Peyer's patch (tissue), 4 donors: ENCODE results near the gene CMTM4. TPM values are rescaled to one million over a fixed set of nuclear protein-coding genes. Genes with fewer than 3 reads are reported as not detected.
A peak's percentile ranks its signal among the peaks of the same experiment; 100 is the strongest.
"Not testable (repeated sequence)": the region's sequence is repeated elsewhere in the genome, so short reads cannot be mapped to it uniquely, and the experiment has no call there.

Source experiments
- DNase-seq, 3 donors: peaks; one replicate each; pipeline ENCODE4 v3.0.0-alpha.2; 2017 to 2019
- H3K27ac ChIP-seq, 4 donors: fragments of 200-600 bp; sonication (generic); one replicate each; pipeline ENCODE4 v1.5.1; 2016 to 2019
- H3K27me3 ChIP-seq, 2 donors: fragments of 200-600 bp; sonication (generic); one replicate each; pipeline ENCODE4 v1.5.1; 2019
- H3K36me3 ChIP-seq, 3 donors: fragments of 200-600 bp; sonication (generic); one replicate each; pipeline ENCODE4 v1.5.1; 2016 to 2019
- H3K4me1 ChIP-seq, 4 donors: fragments of 200-600 bp; sonication (generic); one replicate each; pipeline ENCODE4 v1.5.1; 2016 to 2019
- H3K4me3 ChIP-seq, 4 donors: fragments of 200-600 bp; sonication (generic); 1 replicate in 3 of 4; 2 replicates in 1 of 4; pipeline ENCODE4 v1.5.1; 2016 to 2019; ENCODE audit warnings: mild to moderate bottlenecking in 1 of 4
- H3K9me3 ChIP-seq, 4 donors: fragments of 200-600 bp; sonication (generic); one replicate each; pipeline ENCODE4 v1.5.1; 2016 to 2019; ENCODE audit warnings: mild to moderate bottlenecking in 1 of 4
- POLR2A ChIP-seq, 2 donors: fragments of 450-650 bp; IDR thresholded peaks; one replicate each; pipeline ENCODE4 v1.5.1; 2017; ENCODE audit warnings: antibody characterized with exemption in 2 of 2, mild to moderate bottlenecking in 2 of 2, moderate library complexity in 2 of 2
- total RNA-seq, 4 donors: library from RNA; depleted of rRNA; stranded (reverse); fragments of >200 nt; gene quantifications; one replicate each; pipeline ENCODE4 v1.1.0, GENCODE V29; 2016
- TF ChIP-seq, protein P1 (sequence below), 6 experiments: fragments of 450-650 bp in 4 of 6; fragments of 200-600 bp in 2 of 6; sonication (generic) in 1 of 6; IDR thresholded peaks; one replicate each; pipeline ENCODE4 v1.5.1; 2017 to 2019; ENCODE audit warnings: antibody characterized with exemption in 6 of 6, mild to moderate bottlenecking in 3 of 6, moderate library complexity in 1 of 6

The CMTM4 gene
- total RNA-seq, 4 donors from 2014 or later, result 33.8 to 116 (median 101) TPM

DNA sequence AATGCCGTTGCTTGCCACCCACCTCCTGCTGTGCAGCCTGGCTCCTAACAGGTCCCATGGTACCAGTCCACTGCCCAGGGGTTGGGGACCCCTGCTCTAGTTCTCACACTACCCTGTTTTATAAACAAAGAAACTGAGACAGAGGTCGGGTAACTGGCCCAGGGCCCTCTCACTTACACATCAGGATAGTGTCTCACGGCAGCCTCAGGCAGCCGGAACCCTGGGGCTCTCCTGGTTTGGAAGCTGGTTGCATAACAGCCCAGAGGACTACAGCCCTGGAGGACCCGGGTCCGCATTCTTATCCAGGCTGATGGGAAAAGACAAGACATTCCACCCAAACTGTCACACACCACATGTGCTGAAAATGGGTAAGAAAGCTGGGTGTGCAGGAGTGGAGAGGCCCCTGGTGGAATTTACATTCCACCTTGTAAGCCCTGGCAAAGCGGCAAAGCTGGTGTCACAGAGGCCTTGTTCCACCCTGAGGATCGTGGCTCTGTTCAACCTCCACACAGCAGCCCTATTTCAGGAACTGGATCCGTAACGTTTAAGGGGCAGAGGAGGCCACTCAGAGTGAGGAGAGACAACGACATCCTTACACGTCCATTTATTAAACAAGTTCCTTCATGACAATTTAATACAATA is 82.3 kb downstream of the CMTM4 start:
- TF ChIP-seq, protein P1, sequence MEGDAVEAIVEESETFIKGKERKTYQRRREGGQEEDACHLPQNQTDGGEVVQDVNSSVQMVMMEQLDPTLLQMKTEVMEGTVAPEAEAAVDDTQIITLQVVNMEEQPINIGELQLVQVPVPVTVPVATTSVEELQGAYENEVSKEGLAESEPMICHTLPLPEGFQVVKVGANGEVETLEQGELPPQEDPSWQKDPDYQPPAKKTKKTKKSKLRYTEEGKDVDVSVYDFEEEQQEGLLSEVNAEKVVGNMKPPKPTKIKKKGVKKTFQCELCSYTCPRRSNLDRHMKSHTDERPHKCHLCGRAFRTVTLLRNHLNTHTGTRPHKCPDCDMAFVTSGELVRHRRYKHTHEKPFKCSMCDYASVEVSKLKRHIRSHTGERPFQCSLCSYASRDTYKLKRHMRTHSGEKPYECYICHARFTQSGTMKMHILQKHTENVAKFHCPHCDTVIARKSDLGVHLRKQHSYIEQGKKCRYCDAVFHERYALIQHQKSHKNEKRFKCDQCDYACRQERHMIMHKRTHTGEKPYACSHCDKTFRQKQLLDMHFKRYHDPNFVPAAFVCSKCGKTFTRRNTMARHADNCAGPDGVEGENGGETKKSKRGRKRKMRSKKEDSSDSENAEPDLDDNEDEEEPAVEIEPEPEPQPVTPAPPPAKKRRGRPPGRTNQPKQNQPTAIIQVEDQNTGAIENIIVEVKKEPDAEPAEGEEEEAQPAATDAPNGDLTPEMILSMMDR (IDR thresholded peaks at IDR 0.05), result no peak
- no peak for TF ChIP-seq POLR2A (IDR thresholded peaks at IDR 0.05)
- Histone ChIP-seq H3K4me3 (no peak overlapping the region), H3K4me1 (no peaks in the 10 kb centered on the region), H3K27me3 (no peaks in the 10 kb centered on the region), H3K36me3 (peaks cover 0 to 55% (median 0%) of the 10 kb centered on the region in 3 donors), H3K27ac (no peak overlapping the region), H3K9me3 (no peaks in the 10 kb centered on the region)
- no peak for DNase-seq

DNA sequence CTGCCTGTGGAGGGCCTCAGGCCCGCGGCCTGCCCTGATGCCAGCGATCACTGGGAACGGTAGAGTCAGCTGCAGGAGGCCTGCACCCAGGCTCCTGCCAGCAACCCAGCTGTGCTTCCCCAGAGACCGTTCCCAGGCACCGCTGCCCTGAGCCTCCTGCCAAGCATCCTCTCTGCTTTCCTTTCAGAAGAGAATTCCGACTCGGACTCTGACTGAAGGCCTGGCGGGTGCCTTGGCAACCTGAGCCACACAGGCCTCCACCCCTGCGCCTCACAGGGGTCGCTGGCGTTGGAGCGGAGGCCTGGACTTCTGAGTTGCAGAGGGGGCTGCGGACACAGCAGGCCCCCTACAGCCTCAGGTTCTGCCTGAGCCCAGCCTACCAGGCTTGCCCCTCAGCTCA is 84.1 kb downstream of the CMTM4 start:
- H3K27ac ChIP-seq, result no peak overlapping the region
- peaks cover 0 to 55% (median 0%) of the 10 kb centered on the region in 3 donors for H3K36me3 ChIP-seq
- no peak for TF ChIP-seq POLR2A (IDR thresholded peaks at IDR 0.05)
- TF ChIP-seq, protein P1 (IDR thresholded peaks at IDR 0.05), result no peak

DNA sequence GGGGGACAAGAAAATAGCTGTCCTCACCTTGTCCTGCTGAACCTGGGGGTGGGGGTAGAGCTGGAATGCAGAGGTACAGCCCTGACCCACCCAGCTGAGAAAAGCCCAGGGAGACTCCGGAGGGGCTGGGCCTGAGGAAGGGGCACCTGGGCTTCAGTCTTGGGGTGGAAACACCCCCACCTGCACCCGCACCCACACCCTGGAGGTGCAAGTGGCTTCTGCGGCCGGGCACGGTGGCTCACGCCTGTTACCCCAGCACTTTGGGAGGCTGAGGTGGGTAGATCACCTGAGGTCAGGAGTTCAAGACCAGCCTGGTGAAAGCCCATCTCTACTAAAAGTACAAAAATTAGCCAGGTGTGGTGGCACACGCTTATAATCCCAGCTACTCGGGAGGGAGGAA is 84.6 kb downstream of the CMTM4 start:
- not testable (repeated sequence) for H3K27me3 ChIP-seq, DNase-seq, H3K4me3 ChIP-seq, H3K27ac ChIP-seq, H3K9me3 ChIP-seq, H3K4me1 ChIP-seq
- H3K36me3 ChIP-seq, result peaks cover 0 to 55% (median 0%) of the 10 kb centered on the region in 3 donors

More for the DNA sequence above, 84.1 kb downstream of the CMTM4 start:
- H3K4me1 ChIP-seq, result peaks cover 0 to 4% (median 0%) of the 10 kb centered on the region in 4 donors
- no peak overlapping the region for H3K4me3 ChIP-seq
- no peaks in the 10 kb centered on the region for H3K9me3 ChIP-seq
- no peaks in the 10 kb centered on the region for H3K27me3 ChIP-seq
- no peak for DNase-seq

DNA sequence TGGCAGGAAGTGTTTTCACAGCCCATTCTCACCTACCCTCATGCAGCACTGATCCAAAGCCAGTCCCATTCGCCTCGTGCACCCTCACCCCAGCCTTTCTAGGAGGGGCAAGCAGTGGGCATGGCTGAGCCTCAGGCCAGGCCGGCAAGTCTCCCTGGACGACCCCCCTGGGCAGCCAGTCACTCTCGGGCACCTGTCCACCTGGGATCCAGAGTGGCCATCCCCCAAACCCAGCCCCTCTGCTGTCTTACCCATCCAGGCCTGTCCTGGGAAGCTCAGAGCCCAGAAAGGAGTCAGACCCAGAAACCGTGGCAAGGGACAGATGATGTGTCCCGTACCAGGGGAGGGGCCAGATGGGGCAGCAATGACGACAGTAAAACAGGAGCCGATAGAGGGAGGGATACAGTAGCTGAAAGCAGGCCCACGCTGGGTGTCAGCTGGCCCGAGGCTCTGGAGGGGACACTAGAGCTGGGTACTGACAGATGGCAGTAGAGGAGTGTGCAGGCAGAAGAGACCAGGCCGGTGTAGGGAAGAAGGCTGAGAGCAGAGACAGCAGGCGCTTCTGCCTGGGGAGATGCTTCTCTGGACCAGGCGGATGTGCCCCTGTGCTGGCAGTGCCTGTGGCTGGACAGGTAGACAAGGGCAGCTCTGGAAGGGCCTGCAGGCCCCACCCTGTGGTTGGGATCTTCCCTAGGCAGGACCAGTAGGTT is 86.3 kb downstream of the CMTM4 start:
- DNase-seq, result no peak
- no peak overlapping the region for H3K4me3 ChIP-seq
- no peaks in the 10 kb centered on the region for H3K27me3 ChIP-seq
- no peak overlapping the region for H3K27ac ChIP-seq
- no peak for TF ChIP-seq POLR2A (IDR thresholded peaks at IDR 0.05)
- TF ChIP-seq, protein P1 (IDR thresholded peaks at IDR 0.05), result no peak
- peaks cover 0 to 51% (median 0%) of the 10 kb centered on the region in 3 donors for H3K36me3 ChIP-seq
- peaks cover 0 to 17% (median 15%) of the 10 kb centered on the region in 4 donors for H3K4me1 ChIP-seq
- H3K9me3 ChIP-seq, result no peaks in the 10 kb centered on the region

DNA sequence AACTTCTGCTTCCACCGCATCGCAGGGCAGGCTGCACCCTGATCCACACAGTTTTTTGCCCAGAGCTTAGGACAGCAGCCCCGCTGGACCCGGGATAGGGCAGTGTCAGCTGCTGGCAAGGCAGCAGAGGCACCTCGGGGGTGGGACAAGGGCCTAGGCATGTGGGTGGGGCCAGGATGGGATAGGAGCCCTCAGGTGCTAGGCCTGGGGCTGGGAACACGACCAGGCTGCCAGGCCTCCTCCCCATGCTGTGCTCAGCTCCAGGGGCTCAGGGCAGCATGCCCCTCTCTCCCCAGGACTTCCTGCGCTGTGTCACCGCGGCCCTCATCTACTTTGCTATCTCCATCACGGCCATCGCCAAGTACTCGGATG is 87.4 kb downstream of the CMTM4 start:
- Histone ChIP-seq H3K27me3 (no peaks in the 10 kb centered on the region), H3K9me3 (no peaks in the 10 kb centered on the region), H3K27ac (peak overlapping the region in 1 of 4 donors; percentile 55), H3K36me3 (peaks cover 0 to 40% (median 0%) of the 10 kb centered on the region in 3 donors), H3K4me1 (peaks cover 0 to 25% (median 16%) of the 10 kb centered on the region in 4 donors), H3K4me3 (no peak overlapping the region)
- TF ChIP-seq, protein P1 (IDR thresholded peaks at IDR 0.05), result no peak
- TF ChIP-seq POLR2A (IDR thresholded peaks at IDR 0.05), result no peak
- no peak for DNase-seq
